Neutrophil (primary cell): ENCODE measurements around the gene PRSS50.

Source experiments
- H3K27ac ChIP-seq: fragments of 200-600 bp; sonication (generic); 2 replicates; pipeline ENCODE4 v1.5.1; 2016; ENCODE audit warnings: mild to moderate bottlenecking, moderate library complexity
- H3K27me3 ChIP-seq: fragments of 200-600 bp; sonication (generic); 2 replicates; pipeline ENCODE4 v1.6.0; 2016; ENCODE audit warnings: mild to moderate bottlenecking
- H3K36me3 ChIP-seq: fragments of 200-600 bp; sonication (generic); 2 replicates; pipeline ENCODE4 v1.5.1; 2017
- H3K4me1 ChIP-seq, 2 experiments: fragments of 200-600 bp in 1 of 2; sonication (generic) in 1 of 2; 1 replicate in 1 of 2; 2 replicates in 1 of 2; pipeline versions ENCODE4 v1.5.1 to v1.6.1; 2013 to 2016; ENCODE audit warnings: low read depth in 1 of 2, low read length in 1 of 2, mild to moderate bottlenecking in 1 of 2, moderate library complexity in 1 of 2; ENCODE audit not compliant: control insufficient read depth in 1 of 2, insufficient read depth in 1 of 2
- H3K4me3 ChIP-seq, 2 experiments: fragments of 200-600 bp in 1 of 2; sonication (generic) in 1 of 2; 1 replicate in 1 of 2; 2 replicates in 1 of 2; pipeline ENCODE4 v1.5.1; 2013 to 2016; ENCODE audit warnings: low read depth in 1 of 2, low read length in 1 of 2, mild to moderate bottlenecking in 1 of 2, moderate library complexity in 1 of 2
- H3K9me3 ChIP-seq: fragments of 200-600 bp; sonication (generic); 2 replicates; pipeline ENCODE4 v1.5.1; 2016
- TF ChIP-seq, protein P1 (sequence below): fragments of 200-600 bp; sonication (generic); IDR thresholded peaks from 2 replicates; pipeline ENCODE4 v1.5.1; 2016; ENCODE audit warnings: antibody characterized with exemption

Gene PRSS50

DNA sequence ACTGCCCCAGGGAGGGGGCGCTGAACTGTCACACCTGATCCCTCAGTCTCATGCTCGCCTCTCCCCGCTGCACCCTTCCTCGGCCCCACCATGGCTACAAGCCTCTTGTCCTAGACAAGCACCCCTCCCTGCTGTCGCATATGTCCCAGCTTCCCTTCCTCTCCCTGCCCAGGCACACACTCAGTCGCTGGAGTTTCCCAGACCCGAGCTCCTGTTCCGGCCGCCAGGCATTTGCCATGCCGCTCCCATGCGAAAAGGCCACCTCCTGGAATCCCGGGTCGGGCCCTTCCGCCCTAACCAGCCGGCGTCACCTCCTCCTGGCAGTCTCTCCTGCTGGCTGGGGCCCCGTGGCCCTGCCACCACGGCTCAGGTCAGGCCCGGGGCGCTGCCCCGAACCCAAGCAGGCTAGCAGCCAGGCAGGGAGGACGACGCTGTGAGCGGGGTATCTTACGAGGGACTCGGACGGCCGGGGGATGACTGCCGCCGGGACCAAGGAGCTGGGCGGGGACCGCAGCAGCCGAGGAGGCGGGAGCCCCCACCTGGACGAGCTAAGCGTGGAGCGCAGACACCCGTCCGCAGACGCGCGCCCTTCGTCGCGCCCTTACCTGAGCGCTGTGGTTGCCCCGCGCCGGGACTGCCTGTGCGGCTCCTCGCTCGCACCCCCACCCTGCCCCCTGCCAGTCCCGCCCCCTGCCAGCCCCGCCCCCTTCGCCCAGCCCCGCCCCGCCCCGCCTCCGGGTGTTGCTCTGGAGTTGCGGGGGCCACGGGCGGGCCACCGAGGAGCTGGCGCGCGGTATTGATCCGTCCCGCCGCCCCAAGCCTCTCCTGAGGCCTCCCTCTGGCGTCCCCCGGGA lies 24.4 kb downstream of the PRSS50 start, which contains the start of gene ALS2CL:
TSS of gene ALS2CL (minus strand) at position 642 of the 854 bp plus-strand sequence. CDS start 4,239 bp downstream, outside the sequence.
- Histone ChIP-seq H3K27ac (no peak within 1 kb of the TSS), H3K36me3 (no peaks in the 10 kb centered on the region), H3K4me1 (peaks cover 30 to 31% of the 10 kb centered on the region in 2 experiments), H3K9me3 (no peaks in the 10 kb centered on the region), H3K4me3 (peak within 1 kb of the TSS; percentile 60 to 67), H3K27me3 (peaks cover 48% of the 10 kb centered on the region)
- TF ChIP-seq, protein P1, sequence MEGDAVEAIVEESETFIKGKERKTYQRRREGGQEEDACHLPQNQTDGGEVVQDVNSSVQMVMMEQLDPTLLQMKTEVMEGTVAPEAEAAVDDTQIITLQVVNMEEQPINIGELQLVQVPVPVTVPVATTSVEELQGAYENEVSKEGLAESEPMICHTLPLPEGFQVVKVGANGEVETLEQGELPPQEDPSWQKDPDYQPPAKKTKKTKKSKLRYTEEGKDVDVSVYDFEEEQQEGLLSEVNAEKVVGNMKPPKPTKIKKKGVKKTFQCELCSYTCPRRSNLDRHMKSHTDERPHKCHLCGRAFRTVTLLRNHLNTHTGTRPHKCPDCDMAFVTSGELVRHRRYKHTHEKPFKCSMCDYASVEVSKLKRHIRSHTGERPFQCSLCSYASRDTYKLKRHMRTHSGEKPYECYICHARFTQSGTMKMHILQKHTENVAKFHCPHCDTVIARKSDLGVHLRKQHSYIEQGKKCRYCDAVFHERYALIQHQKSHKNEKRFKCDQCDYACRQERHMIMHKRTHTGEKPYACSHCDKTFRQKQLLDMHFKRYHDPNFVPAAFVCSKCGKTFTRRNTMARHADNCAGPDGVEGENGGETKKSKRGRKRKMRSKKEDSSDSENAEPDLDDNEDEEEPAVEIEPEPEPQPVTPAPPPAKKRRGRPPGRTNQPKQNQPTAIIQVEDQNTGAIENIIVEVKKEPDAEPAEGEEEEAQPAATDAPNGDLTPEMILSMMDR, result no peak

DNA sequence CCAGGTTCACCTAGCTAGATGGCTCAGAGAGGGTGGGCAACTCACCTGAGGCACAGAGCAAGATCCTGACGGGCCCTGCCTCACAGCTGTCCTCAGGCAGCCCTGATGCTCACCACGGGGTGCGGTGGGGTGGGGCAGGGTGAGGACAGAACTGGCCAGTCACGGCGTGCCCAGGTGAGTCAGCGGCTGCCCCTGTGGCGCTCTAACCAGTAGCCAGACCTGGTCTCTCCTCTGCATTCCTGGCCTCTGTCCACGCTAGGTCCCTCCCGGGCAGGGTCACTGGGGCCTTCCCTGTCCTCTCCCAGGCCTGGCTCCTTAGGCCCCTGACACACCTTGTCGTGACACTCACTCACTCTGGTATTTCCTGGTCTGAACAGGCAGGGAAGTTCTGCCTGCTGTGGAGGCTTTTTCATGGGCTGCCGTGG lies 25.1 kb downstream of the PRSS50 start:
- no peaks in the 10 kb centered on the region for H3K36me3 ChIP-seq
- H3K4me1 ChIP-seq, result peaks cover 30 to 31% of the 10 kb centered on the region in 2 experiments
- peak overlapping the region in 1 of 2 experiments; percentile 60 for H3K4me3 ChIP-seq
- no peaks in the 10 kb centered on the region for H3K9me3 ChIP-seq
- H3K27ac ChIP-seq, result no peak overlapping the region
- peaks cover 48% of the 10 kb centered on the region for H3K27me3 ChIP-seq
- TF ChIP-seq, protein P1, result no peak

DNA sequence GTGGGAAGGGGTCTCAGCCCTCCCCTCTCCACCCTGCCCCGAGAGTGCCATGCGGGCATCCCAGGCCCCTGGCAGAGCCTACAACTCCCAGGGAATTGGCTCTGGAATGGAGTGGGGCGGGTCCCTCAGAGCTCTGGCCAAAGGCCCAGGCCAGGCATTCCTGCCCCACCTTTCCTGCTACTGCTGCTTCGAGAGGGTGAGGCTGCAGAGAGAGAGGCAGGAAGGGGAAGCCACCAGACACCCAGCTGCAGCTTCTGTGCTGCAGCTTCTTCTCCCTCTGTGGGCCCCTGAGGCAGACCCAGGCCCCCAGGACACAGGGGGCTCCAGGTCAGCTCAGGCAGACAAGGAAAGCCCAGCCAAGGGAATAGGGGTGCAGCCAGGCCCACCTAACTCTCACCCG lies 26.9 kb downstream of the PRSS50 start:
- Histone ChIP-seq H3K27ac (no peak overlapping the region), H3K9me3 (no peaks in the 10 kb centered on the region), H3K36me3 (no peaks in the 10 kb centered on the region), H3K4me3 (no peak overlapping the region), H3K4me1 (peaks cover 25 to 26% of the 10 kb centered on the region in 2 experiments), H3K27me3 (peaks cover 48% of the 10 kb centered on the region)
- TF ChIP-seq, protein P1, result no peak

DNA sequence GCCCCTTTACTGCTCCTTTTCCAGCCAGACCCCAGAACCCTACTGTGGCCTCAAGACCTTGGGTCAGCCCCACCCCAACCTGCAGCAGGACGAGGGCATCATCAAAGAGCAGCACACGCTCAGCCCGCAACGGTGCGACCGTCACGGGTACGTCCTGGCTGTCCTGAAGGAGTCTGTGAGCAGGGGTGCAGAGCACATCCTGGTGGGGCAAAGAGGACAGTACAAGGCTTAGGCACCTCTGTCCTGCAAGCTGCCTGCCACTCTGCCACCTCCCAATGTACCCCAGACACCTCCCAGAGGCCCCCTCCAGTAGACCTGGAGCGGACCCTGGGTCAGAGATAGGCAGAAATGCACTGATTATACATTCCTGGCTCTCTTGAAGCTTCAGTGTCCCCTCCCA lies 32.2 kb downstream of the PRSS50 start:
- TF ChIP-seq, protein P1, result no peak
- no peaks in the 10 kb centered on the region for H3K36me3 ChIP-seq
- no peak overlapping the region for H3K4me3 ChIP-seq
- no peaks in the 10 kb centered on the region for H3K4me1 ChIP-seq
- peaks cover 3% of the 10 kb centered on the region for H3K27me3 ChIP-seq
- H3K27ac ChIP-seq, result no peak overlapping the region
- no peaks in the 10 kb centered on the region for H3K9me3 ChIP-seq

DNA sequence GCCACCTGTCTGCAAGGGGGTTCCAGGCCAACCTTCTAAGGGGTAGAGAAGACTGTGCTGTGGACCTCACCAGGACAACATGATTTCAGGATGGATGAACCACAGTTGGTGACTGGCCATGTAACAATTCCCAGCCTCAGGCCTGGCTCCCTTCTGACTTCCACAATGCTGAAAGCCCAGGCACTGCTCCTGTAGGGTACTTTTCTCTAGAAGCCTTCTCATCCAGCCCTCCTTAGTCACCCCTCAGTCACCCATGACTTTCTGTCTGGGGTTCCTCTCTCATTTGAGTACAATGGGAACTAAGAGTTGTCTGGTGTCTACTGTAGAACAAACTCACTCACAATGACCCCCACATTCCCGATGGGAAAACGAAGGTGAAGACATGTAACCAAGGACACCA lies 32.8 kb downstream of the PRSS50 start:
- H3K4me3 ChIP-seq, result no peak overlapping the region
- no peak overlapping the region for H3K27ac ChIP-seq
- no peaks in the 10 kb centered on the region for H3K9me3 ChIP-seq
- TF ChIP-seq, protein P1, result no peak
- no peaks in the 10 kb centered on the region for H3K27me3 ChIP-seq
- no peaks in the 10 kb centered on the region for H3K36me3 ChIP-seq
- H3K4me1 ChIP-seq, result no peaks in the 10 kb centered on the region
